HepG2 (cell line): ENCODE measurements around the gene TGM1. TPM values are rescaled to one million over a fixed set of nuclear protein-coding genes. Genes with fewer than 3 reads are reported as not detected.
A peak's percentile ranks its signal among the peaks of the same experiment; 100 is the strongest.

Experiments
- AGO2 ChIP-seq: fragments of 200-400 bp; formaldehyde crosslinking; optimal IDR thresholded peaks from 2 replicates; pipeline ENCODE3; 2017; ENCODE audit warnings: mild to moderate bottlenecking, low read depth, low read length, moderate library complexity
- DZIP1 ChIP-seq: sonication (generic); formaldehyde crosslinking; IDR thresholded peaks from 2 replicates; pipeline ENCODE4 v1.5.0; 2020; ENCODE audit warnings: mild to moderate bottlenecking, missing genetic modification reagents
- FOXC1 ChIP-seq: sonication (generic); formaldehyde crosslinking; IDR thresholded peaks from 2 replicates; pipeline ENCODE4 v1.8.0; 2022; ENCODE audit warnings: mild to moderate bottlenecking, missing genetic modification reagents, borderline replicate concordance
- GTF2F1 ChIP-seq: fragments of 150-350 bp; IDR thresholded peaks from 2 replicates; pipeline ENCODE4 v1.6.1; 2014; ENCODE audit warnings: low read length
- IRX3 ChIP-seq: sonication (generic); formaldehyde crosslinking; IDR thresholded peaks from 2 replicates; pipeline ENCODE4 v1.8.1; 2023; ENCODE audit warnings: mild to moderate bottlenecking, low read depth, missing genetic modification reagents, borderline replicate concordance
- KDM2A ChIP-seq: sonication (generic); formaldehyde crosslinking; IDR thresholded peaks from 2 replicates; pipeline ENCODE4 v1.4.0; 2020; ENCODE audit warnings: low read depth, missing genetic modification reagents, borderline replicate concordance
- KDM3A ChIP-seq: IDR thresholded peaks from 2 replicates; pipeline ENCODE4 v1.6.1; 2018; ENCODE audit warnings: low read depth, missing compliant biosample characterization
- KDM4B ChIP-seq: sonication (generic); formaldehyde crosslinking; IDR thresholded peaks from 2 replicates; pipeline ENCODE4 v1.4.0; 2020; ENCODE audit warnings: missing genetic modification reagents
- MAFF ChIP-seq: IDR thresholded peaks from 2 replicates; pipeline ENCODE4 v1.6.1; 2011; ENCODE audit warnings: low read depth, low read length, improper control_type of control experiment
- MYC ChIP-seq: sonication (generic); formaldehyde crosslinking; IDR thresholded peaks from 2 replicates; pipeline ENCODE4 v1.9.0; 2021; ENCODE audit warnings: missing genetic modification reagents, borderline replicate concordance
- NPAS2 ChIP-seq: sonication (generic); formaldehyde crosslinking; IDR thresholded peaks from 2 replicates; pipeline ENCODE4 v1.8.0; 2022; ENCODE audit warnings: mild to moderate bottlenecking, missing genetic modification reagents, borderline replicate concordance
- PHB2 ChIP-seq: fragments of 450-650 bp; IDR thresholded peaks from 2 replicates; pipeline ENCODE4 v1.6.1; 2018; ENCODE audit not compliant: partially characterized antibody
- PHF5A ChIP-seq: IDR thresholded peaks from one replicate; pipeline ENCODE4 v1.6.1; 2018; ENCODE audit warnings: low read depth, missing genetic modification reagents; ENCODE audit not compliant: unreplicated experiment
- RBM39 ChIP-seq: fragments of 200-400 bp; formaldehyde crosslinking; IDR thresholded peaks from one replicate; pipeline ENCODE4 v1.6.1; 2018; ENCODE audit warnings: antibody characterized with exemption, mild to moderate bottlenecking, low read depth, low read length; ENCODE audit not compliant: poor library complexity, severe bottlenecking
- RCOR2 ChIP-seq: IDR thresholded peaks from 2 replicates; pipeline ENCODE4 v1.6.1; 2016; ENCODE audit warnings: missing biosample characterization, missing genetic modification reagents
- RNF2 ChIP-seq: fragments of 450-650 bp; conservative IDR thresholded peaks from 2 replicates; pipeline ENCODE4 v1.6.1; 2016; ENCODE audit warnings: low read depth
- SKI ChIP-seq: fragments of 450-650 bp; IDR thresholded peaks from one replicate; pipeline ENCODE4 v1.6.1; 2018; ENCODE audit warnings: mild to moderate bottlenecking; ENCODE audit not compliant: partially characterized antibody
- U2AF2 ChIP-seq: fragments of 200-400 bp; formaldehyde crosslinking; IDR thresholded peaks from 2 replicates; pipeline ENCODE4 v1.6.1; 2017; ENCODE audit warnings: low read depth, mild to moderate bottlenecking, low read length
- ZNF253 ChIP-seq: sonication (generic); formaldehyde crosslinking; IDR thresholded peaks from 2 replicates; pipeline ENCODE4 v1.8.0; 2022; ENCODE audit warnings: mild to moderate bottlenecking, missing genetic modification reagents, borderline replicate concordance
- ZNF512B ChIP-seq: sonication (generic); formaldehyde crosslinking; IDR thresholded peaks from 2 replicates; pipeline ENCODE4 v1.5.1; 2020; ENCODE audit warnings: missing genetic modification reagents, mild to moderate bottlenecking, borderline replicate concordance
- ZNF614 ChIP-seq: IDR thresholded peaks from 2 replicates; pipeline ENCODE4 v1.6.1; 2018; ENCODE audit warnings: missing biosample characterization, missing genetic modification reagents, inconsistent platforms, borderline replicate concordance
- polyA plus RNA-seq, 8 experiments: library from polyadenylated mRNA; depleted of rRNA in 3 of 8; stranded (reverse) in 7 of 8; unstranded in 1 of 8; fragments of >200 nt; fragmentation: Illumina TruSeq in 4 of 8; extraction: Trizol in 4 of 8; gene quantifications; 2 replicates each; pipeline versions ENCODE4 v1.2.1 to v1.2.3, GENCODE V29; 2011 to 2016; ENCODE audit warnings: low read depth in 4 of 8, missing spikeins in 1 of 8, mixed read lengths in 1 of 8; ENCODE audit not compliant: insufficient read depth in 1 of 8
- total RNA-seq, 5 experiments: library from RNA; depleted of rRNA; stranded (reverse); fragments of >200 nt; fragmentation: Illumina TruSeq; extraction: Trizol; gene quantifications; 2 replicates each; pipeline ENCODE4 v1.2.3, GENCODE V29; 2016; ENCODE audit warnings: low read depth in 1 of 5
- TF ChIP-seq, protein P1 (sequence below): sonication (generic); formaldehyde crosslinking; conservative IDR thresholded peaks from 2 replicates; pipeline ENCODE4 v1.8.0; 2022; ENCODE audit warnings: mild to moderate bottlenecking, moderate library complexity, missing genetic modification reagents
- TF ChIP-seq, protein P2 (sequence below): sonication (generic); formaldehyde crosslinking; IDR thresholded peaks from 2 replicates; pipeline ENCODE4 v1.4.0; 2020; ENCODE audit warnings: mild to moderate bottlenecking, missing genetic modification reagents

TGM1 gene
- total and polyA plus RNA-seq, 2 of the 13 experiments (the other 11 are each of a cell fraction or from before 2014, with no cell fraction given), result 3.2 to 10.6 TPM

GRCh38 chr14:24269910-24270536 lies 7.0 kb upstream of the TGM1 start (continued):
- TF ChIP-seq, protein P1, sequence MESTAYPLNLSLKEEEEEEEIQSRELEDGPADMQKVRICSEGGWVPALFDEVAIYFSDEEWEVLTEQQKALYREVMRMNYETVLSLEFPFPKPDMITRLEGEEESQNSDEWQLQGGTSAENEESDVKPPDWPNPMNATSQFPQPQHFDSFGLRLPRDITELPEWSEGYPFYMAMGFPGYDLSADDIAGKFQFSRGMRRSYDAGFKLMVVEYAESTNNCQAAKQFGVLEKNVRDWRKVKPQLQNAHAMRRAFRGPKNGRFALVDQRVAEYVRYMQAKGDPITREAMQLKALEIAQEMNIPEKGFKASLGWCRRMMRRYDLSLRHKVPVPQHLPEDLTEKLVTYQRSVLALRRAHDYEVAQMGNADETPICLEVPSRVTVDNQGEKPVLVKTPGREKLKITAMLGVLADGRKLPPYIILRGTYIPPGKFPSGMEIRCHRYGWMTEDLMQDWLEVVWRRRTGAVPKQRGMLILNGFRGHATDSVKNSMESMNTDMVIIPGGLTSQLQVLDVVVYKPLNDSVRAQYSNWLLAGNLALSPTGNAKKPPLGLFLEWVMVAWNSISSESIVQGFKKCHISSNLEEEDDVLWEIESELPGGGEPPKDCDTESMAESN (CRISPR knock-in tag), result no peak
- TF ChIP-seq KDM4B (CRISPR knock-in tag), result no peak
- no peak for TF ChIP-seq KDM3A (CRISPR knock-in tag)
- TF ChIP-seq, protein P2, sequence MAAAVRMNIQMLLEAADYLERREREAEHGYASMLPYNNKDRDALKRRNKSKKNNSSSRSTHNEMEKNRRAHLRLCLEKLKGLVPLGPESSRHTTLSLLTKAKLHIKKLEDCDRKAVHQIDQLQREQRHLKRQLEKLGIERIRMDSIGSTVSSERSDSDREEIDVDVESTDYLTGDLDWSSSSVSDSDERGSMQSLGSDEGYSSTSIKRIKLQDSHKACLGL (CRISPR knock-in tag), result no peak
- TF ChIP-seq MYC (CRISPR knock-in tag), result no peak
- no peak for TF ChIP-seq U2AF2
- TF ChIP-seq FOXC1 (CRISPR knock-in tag), result no peak
- TF ChIP-seq NPAS2 (CRISPR knock-in tag), result no peak
- TF ChIP-seq PHB2, result no peak
- no peak for TF ChIP-seq PHF5A (CRISPR knock-in tag)
- TF ChIP-seq GTF2F1, result no peak
- TF ChIP-seq ZNF253 (CRISPR knock-in tag), result no peak
- no peak for TF ChIP-seq SKI
- TF ChIP-seq ZNF512B (CRISPR knock-in tag), result 0 out of 2 replicates have a peak, but pooled peaks have one; percentile 27
- TF ChIP-seq DZIP1 (CRISPR knock-in tag), result peak; percentile 70; the same call in 1 of the 2 replicates
- TF ChIP-seq KDM2A (CRISPR knock-in tag), result no peak; the same call in 1 of the 2 replicates
- TF ChIP-seq RNF2, result no peak
- no peak for TF ChIP-seq RCOR2 (CRISPR knock-in tag)
- no peak for TF ChIP-seq IRX3
- TF ChIP-seq MAFF, result no peak
- peak; percentile 31 for TF ChIP-seq AGO2
- TF ChIP-seq RBM39, result no peak
- TF ChIP-seq ZNF614 (CRISPR knock-in tag), result 0 out of 2 replicates have a peak, but pooled peaks have one; percentile 17
